Thyroid gland (tissue), 4 donors: Measurements from ENCODE around the gene CBFB. TPM values are rescaled to one million over a fixed set of nuclear protein-coding genes. Genes with fewer than 3 reads are reported as not detected.
"Not testable (repeated sequence)": the region's sequence is repeated elsewhere in the genome, so short reads cannot be mapped to it uniquely, and the experiment has no call there.

Experiments
- DNase-seq, 2 donors: peaks; one replicate each; pipeline ENCODE4 v3.0.0-alpha.2; 2019
- H3K27ac ChIP-seq, 3 donors: fragments of 200-600 bp; sonication (generic); 1 replicate in 2 of 3; 2 replicates in 1 of 3; pipeline ENCODE4 v1.5.1; 2016 to 2019; ENCODE audit warnings: mild to moderate bottlenecking in 1 of 3, moderate library complexity in 1 of 3
- H3K27me3 ChIP-seq: fragments of 200-600 bp; sonication (generic); one replicate; pipeline ENCODE4 v1.5.1; 2019
- H3K36me3 ChIP-seq, 2 donors: fragments of 200-600 bp; sonication (generic); one replicate each; pipeline ENCODE4 v1.5.1; 2016 to 2019
- H3K4me1 ChIP-seq, 2 donors: fragments of 200-600 bp; sonication (generic); one replicate each; pipeline ENCODE4 v1.5.1; 2017 to 2019
- H3K4me3 ChIP-seq, 3 donors: fragments of 200-600 bp; sonication (generic); replicated peaks in 1 of 3; 1 replicate in 2 of 3; 2 replicates in 1 of 3; pipeline ENCODE4 v1.5.1; 2016; ENCODE audit warnings: mild to moderate bottlenecking in 1 of 3
- H3K9me3 ChIP-seq: fragments of 200-600 bp; sonication (generic); one replicate; pipeline ENCODE4 v1.5.1; 2017
- CTCF ChIP-seq, 6 experiments: fragments of 200-600 bp in 3 of 6; fragments of 450-650 bp in 3 of 6; sonication (generic) in 3 of 6; IDR thresholded peaks; one replicate each; pipeline ENCODE4 v1.5.1; 2016 to 2019; ENCODE audit warnings: antibody characterized with exemption in 6 of 6, mild to moderate bottlenecking in 2 of 6, inconsistent platforms in 1 of 6, moderate library complexity in 1 of 6
- POLR2A ChIP-seq, 2 donors: fragments of 450-650 bp; IDR thresholded peaks; one replicate each; pipeline ENCODE4 v1.6.1; 2017; ENCODE audit warnings: antibody characterized with exemption in 2 of 2, mild to moderate bottlenecking in 2 of 2, moderate library complexity in 1 of 2
- WGBS, 2 donors: methylation state at CpG; one replicate each; pipeline ENCODE4 v1.1.5; 2017; 5-methylcytosine and 5-hydroxymethylcytosine counted together
- intact Hi-C: fragments of 100-400 bp; cut with DNase I; formaldehyde crosslinking; loops from one replicate; pipeline ENCODE4 v1.15.1; 2023
- total RNA-seq, 4 donors: library from RNA; depleted of rRNA; stranded (reverse); fragments of >200 nt; gene quantifications; one replicate each; pipeline ENCODE4 v1.2.3, GENCODE V29; 2016

CBFB gene
- total RNA-seq, 4 donors from 2014 or later: 31.0 to 60.0 (median 41.5) TPM

- H3K4me1 ChIP-seq: peaks cover 13 to 23% of the 10 kb centered on the region in 2 donors
- no peaks in the 10 kb centered on the region for H3K9me3 ChIP-seq
- no peaks in the 10 kb centered on the region for H3K36me3 ChIP-seq
- 90 to 96% methylated on average over 2 of the region's 2 CpGs for WGBS, 2 donors
- no peak overlapping the region for H3K4me3 ChIP-seq
- intact Hi-C loops: no loop called here
- no peaks in the 10 kb centered on the region for H3K27me3 ChIP-seq
- TF ChIP-seq CTCF (IDR thresholded peaks at IDR 0.05) (no peak), POLR2A (IDR thresholded peaks at IDR 0.05) (no peak)
- no peak for DNase-seq
- H3K27ac ChIP-seq: no peak overlapping the region
Observed at GRCh38 chr16:66991545-66992077, 37.3 kb upstream of the CBFB start.

- intact Hi-C loops, H3K27me3 ChIP-seq, H3K4me3 ChIP-seq, H3K36me3 ChIP-seq, DNase-seq, H3K27ac ChIP-seq, H3K9me3 ChIP-seq: not testable (repeated sequence)
- H3K4me1 ChIP-seq: peaks cover 17 to 25% of the 10 kb centered on the region in 2 donors
- WGBS, 2 donors: 96 to 97% methylated on average over 12 of the region's 12 CpGs
Observed at GRCh38 chr16:66993558-66993957, 35.4 kb upstream of the CBFB start.

- H3K27me3 ChIP-seq: no peaks in the 10 kb centered on the region
- peaks cover 28 to 36% of the 10 kb centered on the region in 2 donors for H3K4me1 ChIP-seq
- no peaks in the 10 kb centered on the region for H3K9me3 ChIP-seq
- TF ChIP-seq CTCF (IDR thresholded peaks at IDR 0.05) (no peak), POLR2A (IDR thresholded peaks at IDR 0.05) (peak in 1 of 2 donors; percentile 9)
- peak overlapping the region; percentile 69 to 83 (median 75) for H3K27ac ChIP-seq
- H3K4me3 ChIP-seq: no peak overlapping the region
- intact Hi-C loops: no loop called here
- H3K36me3 ChIP-seq: no peaks in the 10 kb centered on the region
- WGBS, 2 donors: 28 to 35% methylated on average over 6 of the region's 6 CpGs
- peak; percentile 85 to 86 for DNase-seq
Observed at GRCh38 chr16:66996324-66996982, 32.5 kb upstream of the CBFB start.

GRCh38 chr16:66996983-66997358 lies 32.0 kb upstream of the CBFB start:
- no peak for DNase-seq
- Histone ChIP-seq H3K27ac (peak overlapping the region; percentile 69 to 83 (median 75)), H3K4me3 (no peak overlapping the region), H3K36me3 (no peaks in the 10 kb centered on the region), H3K27me3 (no peaks in the 10 kb centered on the region), H3K4me1 (peaks cover 28 to 39% of the 10 kb centered on the region in 2 donors), H3K9me3 (no peaks in the 10 kb centered on the region)
- TF ChIP-seq CTCF (IDR thresholded peaks at IDR 0.05): no peak
- TF ChIP-seq POLR2A (IDR thresholded peaks at IDR 0.05): no peak
- intact Hi-C loops: no loop called here
- 55 to 67% methylated on average over 3 of the region's 3 CpGs for WGBS, 2 donors

GRCh38 chr16:67000384-67001351 lies 28.3 kb upstream of the CBFB start:
- WGBS, 2 donors: 10 to 11% methylated on average over 15 to 31 of the region's 89 CpGs
- peak overlapping the region in 1 of 3 donors; percentile 45 for H3K27ac ChIP-seq
- no peaks in the 10 kb centered on the region for H3K9me3 ChIP-seq
- H3K27me3 ChIP-seq: no peaks in the 10 kb centered on the region
- no peaks in the 10 kb centered on the region for H3K36me3 ChIP-seq
- DNase-seq: peak; percentile 91 to 92
- intact Hi-C loops: no loop called here
- peak overlapping the region in 2 of 3 donors; percentile 29 to 38 for H3K4me3 ChIP-seq
- peaks cover 25 to 36% of the 10 kb centered on the region in 2 donors for H3K4me1 ChIP-seq
- TF ChIP-seq POLR2A (IDR thresholded peaks at IDR 0.05): peak in 1 of 2 donors; percentile 49
- TF ChIP-seq CTCF (IDR thresholded peaks at IDR 0.05): peak in 1 of 6 experiments; percentile 6
